Gastrocnemius medialis (tissue), 4 donors: ENCODE data around the gene OPALIN. TPM values are rescaled to one million over a fixed set of nuclear protein-coding genes. Genes with fewer than 3 reads are reported as not detected.

ENCODE experiments used
- ATAC-seq, 2 donors: fragments of 150-250 bp; one replicate each; pipeline ENCODE4 v1.9.1; 2016
- DNase-seq, 2 donors: peaks; one replicate each; pipeline ENCODE4 v3.0.0-alpha.2; 2019
- H3K27ac ChIP-seq, 4 donors: fragments of 200-600 bp; sonication (generic); 1 replicate in 1 of 4; 2 replicates in 3 of 4; pipeline ENCODE4 v1.5.1; 2016 to 2018; ENCODE audit warnings: mild to moderate bottlenecking in 2 of 4, moderate library complexity in 1 of 4
- H3K27me3 ChIP-seq, 3 donors: fragments of 200-600 bp; sonication (generic) in 2 of 3; 1 replicate in 1 of 3; 2 replicates in 2 of 3; pipeline versions ENCODE4 v1.5.1 to v1.6.0; 2016 to 2019; ENCODE audit warnings: mild to moderate bottlenecking in 1 of 3, moderate library complexity in 1 of 3
- H3K36me3 ChIP-seq, 2 donors: fragments of 200-600 bp; sonication (generic) in 1 of 2; one replicate each; pipeline ENCODE4 v1.5.1; 2017 to 2018
- H3K4me1 ChIP-seq, 2 donors: fragments of 200-600 bp; sonication (generic) in 1 of 2; one replicate each; pipeline ENCODE4 v1.5.1; 2016 to 2017; ENCODE audit warnings: mild to moderate bottlenecking in 2 of 2
- H3K4me3 ChIP-seq, 4 donors: fragments of 200-600 bp; sonication (generic) in 3 of 4; 1 replicate in 1 of 4; 2 replicates in 3 of 4; pipeline ENCODE4 v1.5.1; 2016 to 2019; ENCODE audit warnings: mild to moderate bottlenecking in 2 of 4
- H3K9me3 ChIP-seq, 3 donors: fragments of 200-600 bp; sonication (generic) in 2 of 3; 1 replicate in 1 of 3; 2 replicates in 2 of 3; pipeline ENCODE4 v1.5.1; 2016 to 2019
- POLR2A ChIP-seq, 2 donors: fragments of 450-650 bp; IDR thresholded peaks; one replicate each; pipeline ENCODE4 v1.6.1; 2017; ENCODE audit warnings: antibody characterized with exemption in 2 of 2, mild to moderate bottlenecking in 2 of 2, moderate library complexity in 2 of 2
- in situ Hi-C, 4 donors: fragments of 200-750 bp; cut with MboI; loops; one replicate each; pipeline versions ENCODE4 v1.15.0 to v1.8.0; 2017; ENCODE audit warnings: low sequenced_read_pairs in 4 of 4
- intact Hi-C: fragments of 100-400 bp; cut with DNase I; formaldehyde crosslinking; loops from one replicate; pipeline ENCODE4 v1.15.1; 2023; ENCODE audit warnings: low total_unique reads
- total RNA-seq, 4 donors: library from RNA; depleted of rRNA; stranded (reverse); fragments of >200 nt; gene quantifications; one replicate each; pipeline versions ENCODE4 v1.1.0 to v1.2.3, GENCODE V29; 2016
- TF ChIP-seq, protein P1 (sequence below), 5 experiments: fragments of 450-650 bp in 3 of 5; fragments of 200-600 bp in 2 of 5; sonication (generic) in 2 of 5; IDR thresholded peaks in 4 of 5; conservative IDR thresholded peaks in 1 of 5; 1 replicate in 4 of 5; 2 replicates in 1 of 5; pipeline ENCODE4 v1.5.1; 2016 to 2019; ENCODE audit warnings: antibody characterized with exemption in 5 of 5, mild to moderate bottlenecking in 3 of 5, moderate library complexity in 3 of 5

Gene OPALIN, protein sequence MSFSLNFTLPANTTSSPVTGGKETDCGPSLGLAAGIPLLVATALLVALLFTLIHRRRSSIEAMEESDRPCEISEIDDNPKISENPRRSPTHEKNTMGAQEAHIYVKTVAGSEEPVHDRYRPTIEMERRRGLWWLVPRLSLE
- not detected for total RNA-seq

DNA sequence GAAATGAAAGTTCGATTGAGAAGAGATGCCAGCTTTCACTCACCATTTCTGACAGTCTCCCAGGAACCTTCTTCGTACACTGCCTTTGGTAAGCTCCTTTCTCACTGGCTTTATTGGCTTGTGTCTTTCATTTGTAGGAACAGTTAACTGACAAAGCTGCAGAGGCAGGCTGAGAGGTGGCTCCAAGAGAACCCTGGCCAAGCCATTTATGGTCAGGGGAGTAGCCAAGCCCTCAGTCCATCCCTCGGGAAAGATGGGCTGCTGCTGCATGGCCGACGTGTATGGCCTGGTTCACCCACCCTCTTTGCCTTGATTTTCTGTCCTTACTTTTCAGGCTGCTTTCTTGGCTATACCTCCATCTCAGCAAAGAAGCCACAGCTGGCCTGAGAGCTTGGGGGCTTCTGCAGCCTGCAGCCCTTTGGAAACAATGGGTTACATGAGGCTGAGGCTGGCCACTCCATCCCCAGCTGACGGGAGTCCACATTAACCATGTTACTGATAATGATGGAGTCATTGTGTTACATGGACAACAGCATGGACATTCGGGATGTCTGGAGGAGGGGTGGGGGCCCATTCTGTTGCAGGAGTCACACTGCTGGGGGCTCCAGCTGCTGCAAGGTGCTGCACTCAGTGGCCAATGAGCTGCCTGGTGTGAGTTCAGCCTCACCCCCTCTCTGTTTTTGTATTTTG, at the start of gene OPALIN:
OPALIN (minus strand) TSS at position 152 of the 690 bp plus-strand sequence; CDS start at position 46, 106 bp downstream.
- no peak within 1 kb of the TSS for H3K4me3 ChIP-seq
- peaks cover 0 to 5% (median 0%) of the 10 kb centered on the region in 3 donors for H3K27me3 ChIP-seq
- ATAC-seq = no peak
- intact Hi-C loops (no loop called here), in situ Hi-C loops (no loop called here)
- DNase-seq = no peak
- H3K9me3 ChIP-seq = no peaks in the 10 kb centered on the region
- no peaks in the 10 kb centered on the region for H3K4me1 ChIP-seq
- no peaks in the 10 kb centered on the region for H3K36me3 ChIP-seq
- H3K27ac ChIP-seq = no peak within 1 kb of the TSS
- TF ChIP-seq, protein P1, sequence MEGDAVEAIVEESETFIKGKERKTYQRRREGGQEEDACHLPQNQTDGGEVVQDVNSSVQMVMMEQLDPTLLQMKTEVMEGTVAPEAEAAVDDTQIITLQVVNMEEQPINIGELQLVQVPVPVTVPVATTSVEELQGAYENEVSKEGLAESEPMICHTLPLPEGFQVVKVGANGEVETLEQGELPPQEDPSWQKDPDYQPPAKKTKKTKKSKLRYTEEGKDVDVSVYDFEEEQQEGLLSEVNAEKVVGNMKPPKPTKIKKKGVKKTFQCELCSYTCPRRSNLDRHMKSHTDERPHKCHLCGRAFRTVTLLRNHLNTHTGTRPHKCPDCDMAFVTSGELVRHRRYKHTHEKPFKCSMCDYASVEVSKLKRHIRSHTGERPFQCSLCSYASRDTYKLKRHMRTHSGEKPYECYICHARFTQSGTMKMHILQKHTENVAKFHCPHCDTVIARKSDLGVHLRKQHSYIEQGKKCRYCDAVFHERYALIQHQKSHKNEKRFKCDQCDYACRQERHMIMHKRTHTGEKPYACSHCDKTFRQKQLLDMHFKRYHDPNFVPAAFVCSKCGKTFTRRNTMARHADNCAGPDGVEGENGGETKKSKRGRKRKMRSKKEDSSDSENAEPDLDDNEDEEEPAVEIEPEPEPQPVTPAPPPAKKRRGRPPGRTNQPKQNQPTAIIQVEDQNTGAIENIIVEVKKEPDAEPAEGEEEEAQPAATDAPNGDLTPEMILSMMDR (IDR thresholded peaks at IDR 0.05 in 4 of 5, conservative IDR thresholded peaks at IDR 0.05 in 1 of 5) = no peak
- no peak for TF ChIP-seq POLR2A (IDR thresholded peaks at IDR 0.05)

DNA sequence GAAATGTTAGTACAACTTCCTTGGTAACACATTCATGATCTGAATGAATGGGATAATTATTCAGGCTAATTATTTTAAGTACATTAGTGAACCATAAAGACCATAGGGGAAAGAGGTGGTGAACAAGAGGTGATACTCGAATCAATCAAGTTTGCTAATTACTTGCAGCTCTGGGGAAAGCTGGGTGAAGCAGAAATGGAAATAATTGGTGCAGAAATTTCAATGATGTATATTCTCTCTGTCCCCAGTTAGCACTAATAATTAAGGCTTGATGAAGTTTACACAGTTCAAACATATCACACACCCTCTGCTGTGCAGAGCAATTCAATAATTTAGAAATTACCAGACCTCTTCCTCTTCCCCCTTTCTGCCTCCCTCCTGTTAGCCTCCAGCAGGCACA, 49.4 kb upstream of the OPALIN start:
- ATAC-seq (no peak), DNase-seq (no peak)
- TF ChIP-seq POLR2A (IDR thresholded peaks at IDR 0.05) = no peak
- TF ChIP-seq, protein P1 (IDR thresholded peaks at IDR 0.05 in 4 of 5, conservative IDR thresholded peaks at IDR 0.05 in 1 of 5) = no peak
- in situ Hi-C loops (no loop called here), intact Hi-C loops (no loop called here)
- Histone ChIP-seq H3K4me3 (no peak overlapping the region), H3K9me3 (no peaks in the 10 kb centered on the region), H3K36me3 (no peaks in the 10 kb centered on the region), H3K4me1 (peaks cover 6 to 8% of the 10 kb centered on the region in 2 donors), H3K27me3 (peaks cover 4 to 29% (median 7%) of the 10 kb centered on the region in 3 donors), H3K27ac (no peak overlapping the region)

DNA sequence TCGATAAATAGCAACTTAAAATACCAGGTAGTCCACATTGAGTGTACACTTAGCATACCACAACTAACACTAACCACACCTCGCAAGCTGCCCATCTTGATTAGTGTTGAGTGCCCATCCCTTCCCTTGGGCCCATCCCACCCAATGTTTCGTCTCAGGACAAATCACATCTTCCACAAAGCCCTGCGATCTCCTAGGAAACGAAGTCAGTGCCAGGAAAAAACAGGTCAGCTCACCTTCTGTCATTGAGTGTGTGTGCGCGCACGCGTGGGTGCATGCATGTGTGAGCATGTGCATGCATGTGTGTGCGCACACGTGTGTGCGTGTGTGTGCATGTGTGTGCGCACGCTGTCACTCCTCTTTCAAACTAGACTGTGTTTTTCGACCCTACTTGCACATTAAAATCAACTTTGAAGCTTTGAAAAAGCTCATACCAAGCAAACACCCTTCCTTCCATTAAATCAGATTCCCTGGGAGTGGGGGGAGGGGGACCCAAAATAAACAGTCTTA, 48.8 kb upstream of the OPALIN start:
- Histone ChIP-seq H3K27ac (no peak overlapping the region), H3K4me3 (no peak overlapping the region), H3K9me3 (no peaks in the 10 kb centered on the region), H3K27me3 (peaks cover 4 to 29% (median 8%) of the 10 kb centered on the region in 3 donors), H3K36me3 (no peaks in the 10 kb centered on the region), H3K4me1 (peaks cover under 1 to 2% of the 10 kb centered on the region in 2 donors)
- intact Hi-C loops (no loop called here), in situ Hi-C loops (no loop called here)
- no peak for ATAC-seq
- no peak for DNase-seq
- TF ChIP-seq, protein P1 (IDR thresholded peaks at IDR 0.05 in 4 of 5, conservative IDR thresholded peaks at IDR 0.05 in 1 of 5) = no peak

DNA sequence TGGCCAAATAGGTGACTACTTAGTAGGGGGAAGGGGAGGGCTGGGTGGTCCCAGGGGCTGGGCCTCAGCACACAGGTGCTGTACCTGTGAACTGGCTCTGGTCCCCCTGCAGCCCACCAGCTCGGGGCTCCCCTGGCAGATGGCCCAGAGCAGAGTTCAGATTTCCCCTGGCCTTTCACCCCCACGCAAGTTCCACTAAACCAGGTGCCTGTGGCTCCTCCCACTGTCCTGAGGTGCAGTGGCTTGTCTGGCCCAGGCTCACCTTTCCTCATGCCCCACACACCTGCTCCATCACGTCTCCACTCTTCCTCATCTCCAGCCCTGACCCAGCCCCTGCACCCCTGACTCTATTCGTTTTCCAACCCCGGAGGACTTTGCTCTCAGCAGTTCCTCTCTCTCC, 47.3 kb upstream of the OPALIN start:
- DNase-seq (no peak), ATAC-seq (no peak)
- no peak overlapping the region for H3K4me3 ChIP-seq
- H3K36me3 ChIP-seq = no peaks in the 10 kb centered on the region
- H3K4me1 ChIP-seq = no peaks in the 10 kb centered on the region
- TF ChIP-seq POLR2A (IDR thresholded peaks at IDR 0.05) = no peak
- TF ChIP-seq, protein P1 (IDR thresholded peaks at IDR 0.05 in 4 of 5, conservative IDR thresholded peaks at IDR 0.05 in 1 of 5) = no peak
- intact Hi-C loops = no loop called here
- H3K9me3 ChIP-seq = no peaks in the 10 kb centered on the region
- no peak overlapping the region for H3K27ac ChIP-seq
- H3K27me3 ChIP-seq = peaks cover 4 to 27% (median 11%) of the 10 kb centered on the region in 3 donors
- in situ Hi-C loops = no loop called here
